HL-60/S4 treated with retinoic acid at 250 ng/mL for 4 days and 3 days (cell line): ENCODE measurements around the gene PLEKHA6.

Experiments used
- in situ Hi-C: fragments of 300-500 bp; cut with MboI; formaldehyde crosslinking; loops from 2 replicates; pipeline ENCODE4 v1.7.0; 2022; ENCODE audit warnings: low sequenced_read_pairs

Gene PLEKHA6, protein sequence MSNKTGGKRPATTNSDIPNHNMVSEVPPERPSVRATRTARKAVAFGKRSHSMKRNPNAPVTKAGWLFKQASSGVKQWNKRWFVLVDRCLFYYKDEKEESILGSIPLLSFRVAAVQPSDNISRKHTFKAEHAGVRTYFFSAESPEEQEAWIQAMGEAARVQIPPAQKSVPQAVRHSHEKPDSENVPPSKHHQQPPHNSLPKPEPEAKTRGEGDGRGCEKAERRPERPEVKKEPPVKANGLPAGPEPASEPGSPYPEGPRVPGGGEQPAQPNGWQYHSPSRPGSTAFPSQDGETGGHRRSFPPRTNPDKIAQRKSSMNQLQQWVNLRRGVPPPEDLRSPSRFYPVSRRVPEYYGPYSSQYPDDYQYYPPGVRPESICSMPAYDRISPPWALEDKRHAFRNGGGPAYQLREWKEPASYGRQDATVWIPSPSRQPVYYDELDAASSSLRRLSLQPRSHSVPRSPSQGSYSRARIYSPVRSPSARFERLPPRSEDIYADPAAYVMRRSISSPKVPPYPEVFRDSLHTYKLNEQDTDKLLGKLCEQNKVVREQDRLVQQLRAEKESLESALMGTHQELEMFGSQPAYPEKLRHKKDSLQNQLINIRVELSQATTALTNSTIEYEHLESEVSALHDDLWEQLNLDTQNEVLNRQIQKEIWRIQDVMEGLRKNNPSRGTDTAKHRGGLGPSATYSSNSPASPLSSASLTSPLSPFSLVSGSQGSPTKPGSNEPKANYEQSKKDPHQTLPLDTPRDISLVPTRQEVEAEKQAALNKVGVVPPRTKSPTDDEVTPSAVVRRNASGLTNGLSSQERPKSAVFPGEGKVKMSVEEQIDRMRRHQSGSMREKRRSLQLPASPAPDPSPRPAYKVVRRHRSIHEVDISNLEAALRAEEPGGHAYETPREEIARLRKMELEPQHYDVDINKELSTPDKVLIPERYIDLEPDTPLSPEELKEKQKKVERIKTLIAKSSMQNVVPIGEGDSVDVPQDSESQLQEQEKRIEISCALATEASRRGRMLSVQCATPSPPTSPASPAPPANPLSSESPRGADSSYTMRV

DNA sequence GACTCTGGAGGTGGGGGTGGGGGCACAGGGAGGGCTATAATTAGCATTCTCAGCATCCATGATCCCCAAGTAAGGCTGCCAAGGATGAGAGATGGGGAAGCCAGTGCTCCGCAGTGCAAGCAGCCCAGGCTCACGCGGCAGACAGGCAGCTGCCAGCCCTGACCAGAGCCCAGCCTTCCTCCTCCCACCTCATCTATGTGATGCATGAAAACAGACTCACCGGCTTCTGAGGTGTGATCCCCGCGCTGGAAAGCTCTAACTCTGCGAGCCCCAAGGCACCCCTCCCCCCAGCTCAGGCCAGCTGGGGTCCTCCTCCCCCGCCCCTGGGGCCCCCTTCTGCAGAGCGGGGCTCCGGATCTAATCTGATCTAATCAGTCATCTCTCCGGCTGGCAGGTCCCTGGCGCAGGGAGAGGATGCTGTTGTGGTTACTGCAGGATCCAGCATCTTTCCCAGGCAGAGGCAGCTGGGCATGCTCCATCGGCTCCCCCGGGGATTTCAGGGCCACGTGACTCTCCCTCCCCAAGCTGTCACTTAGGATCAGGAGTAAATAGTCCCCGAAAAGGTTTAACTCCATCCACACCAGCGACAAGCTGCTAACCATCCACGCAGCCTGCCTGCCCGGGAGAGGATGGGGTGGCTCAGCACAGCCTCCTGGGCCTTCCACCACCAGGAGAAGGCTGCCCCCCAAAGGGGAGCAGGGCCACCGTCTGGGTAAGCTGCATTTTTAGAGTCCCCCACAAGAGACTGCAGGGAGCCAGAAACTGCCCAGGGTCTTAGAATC lies at the start of gene PLEKHA6:
TSS of gene PLEKHA6 (minus strand) at position 456 of the 782 bp plus-strand sequence. CDS start 86,202 bp downstream, outside the sequence.
- in situ Hi-C loops = loop anchor here (25.0 kb wide), 2 partner anchors 197 to 1322 kb away; partner anchors contain the start of genes ETNK2, PPFIA4 and REN

DNA sequence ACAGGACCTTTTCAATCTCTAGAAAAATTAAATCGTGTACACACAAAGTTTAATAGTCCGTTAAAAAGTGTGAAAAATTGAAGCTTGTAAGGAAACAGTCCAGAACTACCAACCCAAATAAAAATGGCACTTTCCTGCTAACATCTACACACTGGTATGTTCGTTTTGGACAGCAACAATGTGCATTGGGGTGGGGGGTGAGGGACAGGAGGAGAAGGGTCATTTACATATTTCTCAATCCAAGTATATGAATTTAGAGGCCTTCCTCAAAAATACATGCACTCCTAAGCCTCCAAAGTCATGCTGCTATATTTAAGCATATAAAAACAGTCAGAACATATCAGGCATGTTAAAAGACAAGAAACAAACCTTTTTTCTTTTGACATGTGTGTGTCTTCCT lies 49.4 kb upstream of the PLEKHA6 start:
- in situ Hi-C loops = no loop called here

DNA sequence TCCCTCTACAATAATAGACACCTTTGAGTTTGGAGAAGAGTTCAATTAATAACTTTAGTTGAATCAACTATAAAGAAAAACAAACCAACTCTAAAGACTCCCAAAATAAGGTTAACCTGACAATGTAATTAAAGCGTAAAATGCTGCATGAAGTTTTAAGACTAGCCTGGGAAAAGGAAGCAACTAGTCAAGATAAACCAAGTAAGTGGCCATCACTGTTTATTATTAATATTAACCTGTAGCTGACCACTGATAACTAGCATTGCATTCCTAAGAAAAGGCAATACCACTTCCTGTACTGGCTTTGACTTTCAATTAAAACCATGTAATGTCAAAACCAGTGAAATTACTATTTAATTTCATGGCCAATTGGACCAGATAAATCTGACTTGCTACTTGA lies 48.9 kb upstream of the PLEKHA6 start:
- in situ Hi-C loops = no loop called here

DNA sequence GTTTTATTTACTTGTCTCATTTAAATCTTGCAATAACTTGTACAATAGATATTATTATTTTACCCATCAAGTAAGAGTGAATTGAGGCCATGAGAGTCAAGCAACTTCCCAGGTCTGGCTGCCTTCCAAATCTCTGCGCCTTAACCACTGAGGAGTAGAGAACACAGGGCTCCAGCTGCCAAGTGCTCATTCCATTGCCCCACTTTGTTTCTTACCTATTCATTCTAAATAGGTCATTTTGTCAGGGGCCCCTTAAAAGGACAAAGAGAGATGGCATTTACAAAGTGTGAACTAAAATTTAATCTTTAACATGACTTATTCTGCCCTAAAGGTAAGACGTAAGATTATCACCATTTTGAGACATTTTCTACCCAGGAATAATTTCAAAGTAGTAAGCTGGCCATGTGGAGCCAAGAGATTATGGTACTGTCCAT lies 48.4 kb upstream of the PLEKHA6 start:
- in situ Hi-C loops = no loop called here

DNA sequence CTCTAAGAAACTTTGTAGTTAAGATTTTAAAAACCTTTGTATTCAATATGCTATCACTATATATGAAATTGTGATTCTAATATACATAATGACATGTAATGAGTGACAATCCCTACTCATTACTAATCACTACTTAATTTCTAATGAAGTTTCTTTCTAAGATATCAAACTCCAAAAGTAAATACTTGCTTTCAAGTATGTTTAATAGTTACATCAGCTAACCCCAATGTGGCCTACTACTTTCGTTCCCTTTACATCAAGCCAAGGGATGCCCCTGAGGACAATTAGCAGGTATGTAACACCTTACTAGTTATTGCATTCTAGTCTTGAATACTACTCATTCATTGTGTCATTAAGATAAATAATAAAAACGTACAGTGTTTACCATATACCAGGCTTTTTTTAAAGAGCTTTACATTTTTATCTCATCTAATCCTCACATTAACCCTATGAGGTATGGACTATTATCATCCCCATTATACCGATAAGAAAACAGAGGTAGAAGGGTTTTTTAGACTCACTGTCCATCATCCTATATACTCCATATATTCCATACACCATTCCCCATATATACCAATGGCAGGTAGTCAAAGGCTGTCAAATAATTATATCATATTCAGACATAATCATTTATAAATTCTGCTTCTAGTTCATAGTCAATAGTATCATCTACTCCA lies 47.7 kb upstream of the PLEKHA6 start:
- in situ Hi-C loops = no loop called here

DNA sequence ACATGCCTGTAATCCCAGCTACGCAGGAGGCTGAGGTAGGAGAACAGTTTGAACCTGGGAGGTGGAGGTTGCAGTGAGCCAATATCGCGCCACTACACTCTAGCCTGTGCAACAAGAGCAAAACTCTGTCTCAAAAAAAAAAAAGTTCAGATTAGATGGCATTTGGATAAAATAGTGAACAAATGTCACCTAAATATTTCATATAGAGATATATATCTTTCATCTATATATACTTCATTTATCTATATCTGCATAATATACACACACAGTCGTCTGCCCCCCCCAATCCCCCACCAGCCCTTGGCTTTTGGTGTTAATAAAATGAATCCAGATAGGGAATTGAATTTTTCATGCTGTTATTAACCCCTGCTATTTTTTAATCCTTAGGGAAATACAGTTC lies 46.9 kb upstream of the PLEKHA6 start:
- in situ Hi-C loops = no loop called here

DNA sequence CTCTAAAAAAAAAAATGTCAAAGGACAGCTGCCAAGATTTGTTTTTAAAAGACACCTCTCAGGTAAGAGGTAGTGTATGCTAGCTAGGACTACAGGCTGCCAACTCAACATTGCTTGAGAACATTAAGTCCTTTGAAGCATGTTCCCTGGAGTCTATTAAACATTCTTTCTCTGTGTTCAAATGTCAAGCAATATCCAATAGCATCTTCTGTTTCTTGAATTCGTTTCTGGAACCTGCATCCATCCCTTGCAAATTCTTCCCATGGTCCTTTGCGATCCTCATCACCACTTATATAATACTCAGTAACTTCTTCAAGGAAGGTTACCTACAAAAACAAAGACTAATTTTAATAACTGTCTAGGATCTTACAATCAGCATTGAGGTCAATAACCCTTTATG lies 46.3 kb upstream of the PLEKHA6 start:
- in situ Hi-C loops = no loop called here

DNA sequence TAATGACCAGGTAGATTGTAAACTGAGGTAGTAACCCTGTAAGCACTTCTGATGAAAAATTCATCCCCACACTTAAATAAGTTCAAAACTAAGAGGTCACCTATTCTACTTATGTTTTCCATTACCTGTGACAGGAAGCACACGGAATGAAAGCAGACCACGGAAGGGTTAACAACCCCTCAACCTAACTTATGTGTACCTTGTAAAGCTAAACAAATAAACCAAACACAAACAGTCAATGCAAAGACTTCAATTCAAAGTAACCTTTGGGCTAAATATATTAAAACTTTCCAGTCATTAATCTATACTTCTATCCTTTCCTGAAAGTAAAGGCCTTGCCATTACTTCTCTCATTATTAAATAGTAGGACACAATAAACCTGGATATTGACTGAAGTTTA lies 44.9 kb upstream of the PLEKHA6 start:
- in situ Hi-C loops = no loop called here

DNA sequence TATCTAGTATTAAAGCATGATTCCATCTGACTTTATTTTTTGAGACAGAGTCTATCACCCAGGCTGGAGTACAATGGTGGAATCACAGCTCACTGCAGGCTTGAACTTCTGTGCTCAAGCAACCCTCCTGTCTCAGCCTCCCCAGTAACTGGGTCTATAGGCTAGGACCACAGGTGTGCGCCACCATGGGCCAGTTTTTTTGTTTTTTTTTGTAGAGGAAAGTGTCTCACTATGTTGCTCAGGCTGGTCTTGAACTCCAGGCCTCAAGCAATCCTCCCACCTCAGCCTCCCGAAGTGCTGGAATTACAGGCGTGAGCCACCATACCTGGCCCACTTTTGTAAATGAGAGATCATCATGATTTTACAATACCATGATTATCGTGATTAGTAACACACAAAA lies 42.7 kb upstream of the PLEKHA6 start:
- in situ Hi-C loops = no loop called here

DNA sequence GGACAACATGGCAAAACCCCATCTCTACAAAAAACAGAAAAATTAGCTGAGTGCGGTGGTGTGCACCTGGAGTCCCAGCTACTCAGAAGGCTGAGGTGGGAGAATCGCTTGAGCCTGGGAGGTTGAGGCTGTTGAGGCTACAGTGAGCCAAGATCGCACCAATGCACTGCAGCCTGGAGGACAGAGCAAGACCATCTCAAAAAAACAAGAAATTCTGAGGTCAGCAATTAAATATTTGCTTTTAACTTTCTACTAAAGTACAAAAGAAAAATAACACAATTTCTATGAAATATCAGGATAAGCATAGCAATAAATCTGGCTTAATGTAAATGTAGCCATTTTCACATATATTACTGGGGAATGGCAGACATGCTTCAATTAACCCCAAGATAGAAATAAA lies 42.0 kb upstream of the PLEKHA6 start:
- in situ Hi-C loops = no loop called here

DNA sequence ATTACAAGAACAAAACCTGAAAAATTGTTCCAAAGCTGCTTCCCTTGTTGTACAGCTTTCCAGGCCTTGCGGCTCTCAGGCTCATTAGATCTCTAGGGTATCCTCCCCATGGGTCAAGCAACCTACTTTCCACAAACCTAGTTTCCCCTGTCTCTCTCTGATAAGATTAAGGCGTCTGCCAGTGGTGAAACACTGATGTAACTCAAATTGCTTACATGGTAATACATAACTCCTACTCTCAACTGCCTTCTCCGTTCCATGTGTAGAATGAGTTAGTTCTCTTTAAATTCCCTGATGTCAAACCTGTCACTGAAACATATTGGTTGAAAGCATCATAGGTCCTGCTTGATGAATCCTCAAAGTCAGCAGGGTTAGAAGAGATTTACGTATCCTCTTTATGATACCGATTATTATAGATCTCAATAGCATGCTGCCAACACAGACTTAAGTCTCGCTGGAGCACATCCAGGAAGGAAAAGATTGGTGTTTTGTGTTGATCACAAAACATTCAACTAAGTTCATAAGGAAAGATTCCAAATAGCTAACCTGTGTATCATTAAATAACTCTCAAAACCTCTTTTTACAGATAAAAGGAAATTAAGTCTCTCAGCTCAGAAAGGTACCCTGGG lies 41.3 kb upstream of the PLEKHA6 start:
- in situ Hi-C loops = no loop called here

DNA sequence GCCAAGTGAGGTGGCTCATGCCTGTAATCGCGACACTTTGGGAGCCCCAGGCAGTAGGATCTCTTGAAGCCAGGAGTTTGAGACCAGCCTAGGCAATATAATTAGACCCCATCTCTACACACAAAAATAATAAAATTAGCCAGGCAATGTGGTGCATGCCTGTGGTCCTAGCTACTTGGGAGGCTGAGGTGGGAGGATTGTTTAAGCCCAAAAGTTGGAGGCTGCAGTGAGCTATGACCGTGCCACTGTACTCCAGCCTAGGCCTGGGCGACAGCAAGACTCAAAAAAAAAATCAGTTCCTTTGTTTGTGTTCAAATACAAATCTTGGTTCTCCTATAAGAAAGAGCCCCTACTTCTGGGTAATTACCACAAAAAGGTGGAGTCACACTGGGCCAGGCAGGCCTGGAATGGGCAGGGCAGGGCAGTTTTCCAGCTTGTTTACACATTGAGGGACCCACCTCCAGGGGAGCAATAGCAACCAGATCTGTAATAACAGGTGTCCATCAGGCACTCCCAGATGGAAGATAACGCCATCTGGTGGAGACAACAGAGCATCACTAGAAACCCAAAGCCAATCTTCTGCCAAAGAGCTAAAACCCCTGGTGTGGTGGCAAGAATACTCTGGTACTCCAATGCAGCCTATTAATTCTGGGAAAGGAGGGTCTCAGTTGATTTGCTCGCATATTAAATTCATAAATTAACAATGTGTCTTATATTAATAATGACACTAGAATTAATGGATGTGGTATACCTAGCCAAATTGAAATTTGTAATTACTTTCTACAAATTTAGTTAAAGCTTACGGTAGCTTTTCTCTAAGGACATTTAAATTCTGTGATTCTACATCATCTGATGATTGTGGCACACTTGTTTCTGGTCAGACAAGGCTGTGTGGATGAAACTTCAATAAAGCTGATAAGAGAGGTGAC lies 38.7 kb upstream of the PLEKHA6 start:
- in situ Hi-C loops = no loop called here

DNA sequence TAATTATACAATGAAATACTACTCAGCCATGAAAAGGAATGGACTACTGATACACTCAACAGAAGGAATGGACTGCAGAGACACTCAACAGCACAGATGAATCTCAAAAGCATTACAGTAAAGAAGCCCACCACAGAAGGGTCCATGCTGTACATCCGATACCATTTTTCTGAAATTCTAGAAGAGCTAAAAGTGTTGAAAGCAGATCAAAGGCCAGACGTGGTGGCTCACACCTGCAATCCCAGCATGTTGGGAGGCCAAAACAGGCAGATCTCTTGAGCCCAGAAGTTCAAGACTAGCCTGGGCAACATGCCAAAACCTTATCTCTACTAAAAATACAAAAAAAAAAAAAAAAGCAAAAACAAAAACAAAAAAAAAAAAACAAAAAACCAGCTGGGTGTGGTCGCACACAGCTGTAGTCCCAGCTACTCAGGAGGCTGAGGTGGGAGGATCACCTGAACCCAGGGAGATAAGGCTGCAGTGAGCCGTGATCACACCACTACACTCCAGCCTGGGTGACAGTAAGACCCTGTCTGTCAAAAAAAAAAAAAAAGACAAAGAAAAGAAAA lies 36.4 kb upstream of the PLEKHA6 start:
- in situ Hi-C loops = no loop called here

DNA sequence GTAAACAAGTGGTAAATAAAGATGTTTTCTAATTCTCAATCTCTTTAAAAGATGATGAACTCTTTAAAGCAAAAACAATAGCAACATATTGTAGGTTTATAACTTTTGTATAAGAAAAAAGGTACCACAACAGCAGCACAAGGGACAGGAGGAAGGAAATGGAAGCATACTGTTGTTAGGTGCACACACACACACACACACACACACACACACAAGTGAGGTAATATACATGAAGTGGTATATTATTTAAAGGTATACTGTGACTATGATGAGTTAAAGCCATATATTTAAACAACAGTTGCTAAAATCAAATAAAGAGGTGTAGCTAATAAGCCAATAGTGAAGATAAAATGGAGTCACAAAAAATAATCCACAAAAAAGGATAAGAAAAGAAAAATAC lies 31.9 kb upstream of the PLEKHA6 start:
- in situ Hi-C loops = no loop called here

DNA sequence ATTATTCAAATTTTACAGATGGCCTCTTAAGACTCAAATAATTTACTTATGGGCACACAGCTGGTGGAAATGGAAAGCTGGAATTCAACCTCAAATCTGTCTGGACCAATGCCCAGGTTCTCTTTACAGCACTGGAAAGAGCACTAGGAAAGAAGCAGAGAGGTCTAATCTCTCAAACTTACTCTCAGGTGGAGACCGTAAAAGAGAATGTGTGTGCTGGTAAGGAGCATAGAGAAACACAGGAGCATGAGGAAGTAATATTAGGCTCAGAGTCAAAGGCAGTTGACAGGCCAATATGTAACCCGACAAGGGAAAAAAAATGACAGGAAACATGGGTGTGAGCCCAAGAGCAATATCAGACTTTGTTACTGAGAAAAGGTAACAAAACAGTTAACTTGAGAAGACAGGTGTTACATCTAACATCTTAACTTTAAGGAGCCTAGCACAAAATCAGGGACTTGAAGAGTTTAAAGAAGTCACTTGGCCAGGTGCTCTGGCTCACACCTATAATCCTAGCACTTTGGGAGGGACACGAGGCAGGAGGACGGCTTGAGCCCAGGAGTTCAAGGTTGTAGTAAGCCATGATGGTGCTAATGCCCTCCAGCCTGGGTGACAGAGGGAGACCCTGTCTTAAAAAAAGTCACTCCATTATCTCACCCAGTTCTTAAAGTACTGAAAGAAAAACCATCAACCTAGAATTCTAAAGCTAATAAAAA lies 31.2 kb upstream of the PLEKHA6 start:
- in situ Hi-C loops = no loop called here

DNA sequence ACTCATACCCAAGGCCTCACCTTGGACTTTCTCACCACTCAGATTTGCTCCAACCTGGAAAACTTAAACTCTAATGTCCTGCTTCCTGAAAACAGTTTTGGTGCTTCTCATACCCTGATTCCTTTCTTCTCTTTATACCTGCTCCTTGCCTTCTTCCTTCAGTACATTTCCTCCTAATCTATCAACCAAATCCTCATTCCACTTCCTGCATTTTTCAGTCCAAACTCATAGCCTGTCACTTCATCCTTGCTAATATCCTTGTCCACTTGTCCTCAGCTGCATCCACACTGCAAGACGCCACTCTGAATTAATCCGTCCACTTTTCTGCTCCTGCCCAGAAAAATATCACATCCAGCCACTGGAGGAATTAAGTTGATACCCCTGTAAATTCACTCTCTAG lies 26.0 kb upstream of the PLEKHA6 start:
- in situ Hi-C loops = no loop called here

DNA sequence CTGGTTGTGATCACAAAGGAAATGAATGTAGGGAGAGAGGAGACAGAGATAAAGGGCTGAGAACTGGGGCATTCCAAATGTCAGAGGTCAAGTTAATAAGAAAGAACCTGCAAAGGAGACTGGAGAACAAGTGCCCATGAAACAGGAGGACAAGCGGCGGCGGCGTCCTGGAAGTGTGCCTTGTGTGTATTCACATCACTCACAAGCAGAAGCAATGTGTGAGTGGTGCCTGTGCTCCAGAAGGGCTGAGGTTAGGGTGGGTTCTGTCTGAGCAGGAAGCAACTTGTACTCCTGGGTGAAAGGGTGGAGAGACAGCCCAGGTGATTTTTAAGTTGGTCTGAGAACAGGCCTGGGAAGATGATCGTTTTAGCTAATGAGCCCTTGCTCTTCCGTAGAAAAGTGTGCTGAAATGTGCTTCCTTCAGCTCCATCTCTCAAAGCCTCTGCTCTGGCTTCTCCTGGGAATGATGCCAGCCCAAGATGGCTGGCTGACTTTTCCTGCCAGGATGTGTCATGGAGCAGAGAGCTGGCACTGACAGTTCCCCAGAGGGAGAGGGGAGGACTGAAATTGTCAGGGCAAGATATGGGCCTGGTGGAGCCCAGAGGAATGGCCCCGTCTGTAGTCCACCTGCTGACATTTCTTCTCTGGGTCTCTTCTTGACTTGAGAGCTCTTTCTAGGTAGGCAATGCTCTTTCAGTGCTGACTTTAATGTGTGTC lies 25.1 kb upstream of the PLEKHA6 start:
- in situ Hi-C loops = no loop called here
